Left lobe of liver (tissue), 2 donors: ENCODE data around the gene CST9. TPM values are rescaled to one million over a fixed set of nuclear protein-coding genes. Genes with fewer than 3 reads are reported as not detected.

Source experiments
- ATAC-seq: fragments of 200-7000 bp; cut with Tn5 transposase; one replicate; pipeline ENCODE4 v1.9.1; 2020; ENCODE audit warnings: mild to moderate bottlenecking, moderate library complexity
- DNase-seq: peaks from one replicate; pipeline ENCODE4 v3.0.0-alpha.2; 2020; ENCODE audit warnings: low spot score
- total RNA-seq: library from RNA; stranded (reverse); gene quantifications from one replicate; pipeline ENCODE4 v1.2.1, GENCODE V29; 2021
- donor health status: DM: no; HTN: no; CAD: no; lungs with moderate emphysema.
- donor health status: DM: no; HTN: yes; CAD: no.

CST9 gene
- total RNA-seq, 1 donor from 2014 or later: not detected

GRCh38 chr20:23554401-23554800 is 51.3 kb downstream of the CST9 start:
- no peak for ATAC-seq
- no peak for DNase-seq

Other genes with a start within 250 kb of the CST9 start
- gene GZF1, start 243.7 kb downstream of the CST9 start, total RNA-seq: 4.4 TPM
- 5.3 TPM for gene NAPB, start 184.4 kb downstream of the CST9 start, total RNA-seq
- gene CSTL1, start 166.2 kb downstream of the CST9 start, total RNA-seq: not detected
- not detected for gene CST11, start 153.0 kb downstream of the CST9 start, total RNA-seq
- not detected for gene CST8, start 114.8 kb downstream of the CST9 start, total RNA-seq
- gene CST9L, start 37.4 kb downstream of the CST9 start, total RNA-seq: not detected
- gene CST3, start 32.0 kb upstream of the CST9 start, total RNA-seq: 1,478 TPM
- not detected for gene CST4, start 83.1 kb upstream of the CST9 start, total RNA-seq
- not detected for gene CST1, start 145.0 kb upstream of the CST9 start, total RNA-seq
- gene CST2, start 220.8 kb upstream of the CST9 start, total RNA-seq: not detected